ENCODE measurements around the gene RFX5.

Gene RFX5

DNA sequence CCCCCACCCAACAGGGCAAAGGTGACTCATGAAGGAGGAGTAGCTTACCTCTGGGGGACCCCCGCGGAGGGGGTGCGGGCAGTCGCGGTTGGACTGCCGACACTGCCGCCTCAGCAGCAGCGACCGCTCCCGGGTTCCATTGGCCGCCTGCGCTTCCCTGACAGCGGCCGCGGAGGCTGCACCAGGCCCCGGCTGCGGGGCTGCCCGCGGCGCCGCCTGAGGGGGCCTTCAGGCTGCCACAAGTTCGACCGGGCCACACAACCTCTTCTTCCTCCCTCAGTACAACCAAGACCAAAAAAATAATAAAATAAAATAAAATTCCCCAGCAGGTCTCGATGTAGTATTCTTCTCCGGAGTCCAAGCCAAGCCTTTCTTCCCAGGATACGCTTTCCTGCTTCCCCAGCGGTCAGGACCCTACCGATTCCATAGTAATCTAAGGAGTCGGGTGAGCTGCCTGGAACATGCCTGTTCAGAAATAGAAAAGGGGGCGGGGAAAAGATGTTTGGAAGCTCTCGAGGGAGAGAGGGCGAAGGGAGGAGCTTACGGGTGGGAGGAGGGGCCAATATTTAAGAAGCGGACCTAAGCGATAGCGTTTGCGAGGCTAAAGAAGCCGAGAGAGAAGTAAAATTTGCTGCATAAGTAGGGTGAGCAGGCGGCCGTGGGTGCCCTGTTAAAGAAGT is 19.7 kb downstream of the RFX5 start, which contains the start of gene PI4KB:
Gene PI4KB (minus strand): TSS at position 194 of the 680 bp plus-strand sequence. CDS start 10,935 bp downstream, outside the sequence.
- DNase-seq (ENCODE audit: low spot score), result peak; percentile 97
- in situ Hi-C loops (cut with MboI; ENCODE audit: low pct_unique_long_range_greater_than_20kb, low sequenced_read_pairs, unreplicated experiment), result no loop called here
- TF ChIP-seq, protein P1, sequence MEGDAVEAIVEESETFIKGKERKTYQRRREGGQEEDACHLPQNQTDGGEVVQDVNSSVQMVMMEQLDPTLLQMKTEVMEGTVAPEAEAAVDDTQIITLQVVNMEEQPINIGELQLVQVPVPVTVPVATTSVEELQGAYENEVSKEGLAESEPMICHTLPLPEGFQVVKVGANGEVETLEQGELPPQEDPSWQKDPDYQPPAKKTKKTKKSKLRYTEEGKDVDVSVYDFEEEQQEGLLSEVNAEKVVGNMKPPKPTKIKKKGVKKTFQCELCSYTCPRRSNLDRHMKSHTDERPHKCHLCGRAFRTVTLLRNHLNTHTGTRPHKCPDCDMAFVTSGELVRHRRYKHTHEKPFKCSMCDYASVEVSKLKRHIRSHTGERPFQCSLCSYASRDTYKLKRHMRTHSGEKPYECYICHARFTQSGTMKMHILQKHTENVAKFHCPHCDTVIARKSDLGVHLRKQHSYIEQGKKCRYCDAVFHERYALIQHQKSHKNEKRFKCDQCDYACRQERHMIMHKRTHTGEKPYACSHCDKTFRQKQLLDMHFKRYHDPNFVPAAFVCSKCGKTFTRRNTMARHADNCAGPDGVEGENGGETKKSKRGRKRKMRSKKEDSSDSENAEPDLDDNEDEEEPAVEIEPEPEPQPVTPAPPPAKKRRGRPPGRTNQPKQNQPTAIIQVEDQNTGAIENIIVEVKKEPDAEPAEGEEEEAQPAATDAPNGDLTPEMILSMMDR (IDR thresholded peaks at IDR 0.05; ENCODE audit: extremely low read depth, insufficient read depth, missing control alignments), result no peak

DNA sequence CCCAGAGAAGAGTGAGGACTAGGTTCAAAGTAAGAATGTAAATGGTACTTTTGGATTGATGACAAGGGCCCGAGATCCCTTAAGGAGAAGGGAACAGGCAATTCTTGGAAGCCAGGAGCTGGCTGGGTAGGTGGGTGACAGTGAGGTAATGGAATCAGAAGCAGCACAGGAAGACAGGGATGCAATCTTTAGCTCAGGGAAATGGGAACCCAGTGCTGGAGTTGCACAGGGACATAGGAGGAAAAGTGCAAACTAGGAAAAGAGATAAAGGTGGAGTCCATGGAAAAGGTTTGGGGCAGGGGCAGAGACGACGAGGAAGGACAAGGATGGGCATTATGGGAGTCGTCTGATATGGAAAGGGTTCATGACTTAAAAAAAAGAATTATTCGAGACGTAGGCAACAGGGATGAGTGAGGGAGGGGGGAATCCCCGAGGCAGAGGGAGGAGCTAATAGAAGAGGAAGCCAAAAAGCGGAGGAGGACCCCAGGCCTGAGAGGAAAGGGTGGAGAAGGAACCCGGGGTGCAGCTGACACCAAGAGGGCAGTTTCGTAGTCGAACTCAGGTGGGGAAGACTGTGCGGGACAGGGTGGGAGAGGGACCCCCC is 20.3 kb downstream of the RFX5 start:
- TF ChIP-seq, protein P1 (IDR thresholded peaks at IDR 0.05; ENCODE audit: extremely low read depth, insufficient read depth, missing control alignments), result no peak
- in situ Hi-C loops (cut with MboI; ENCODE audit: low pct_unique_long_range_greater_than_20kb, low sequenced_read_pairs, unreplicated experiment), result no loop called here
- DNase-seq (ENCODE audit: low spot score), result peak; percentile 89

DNA sequence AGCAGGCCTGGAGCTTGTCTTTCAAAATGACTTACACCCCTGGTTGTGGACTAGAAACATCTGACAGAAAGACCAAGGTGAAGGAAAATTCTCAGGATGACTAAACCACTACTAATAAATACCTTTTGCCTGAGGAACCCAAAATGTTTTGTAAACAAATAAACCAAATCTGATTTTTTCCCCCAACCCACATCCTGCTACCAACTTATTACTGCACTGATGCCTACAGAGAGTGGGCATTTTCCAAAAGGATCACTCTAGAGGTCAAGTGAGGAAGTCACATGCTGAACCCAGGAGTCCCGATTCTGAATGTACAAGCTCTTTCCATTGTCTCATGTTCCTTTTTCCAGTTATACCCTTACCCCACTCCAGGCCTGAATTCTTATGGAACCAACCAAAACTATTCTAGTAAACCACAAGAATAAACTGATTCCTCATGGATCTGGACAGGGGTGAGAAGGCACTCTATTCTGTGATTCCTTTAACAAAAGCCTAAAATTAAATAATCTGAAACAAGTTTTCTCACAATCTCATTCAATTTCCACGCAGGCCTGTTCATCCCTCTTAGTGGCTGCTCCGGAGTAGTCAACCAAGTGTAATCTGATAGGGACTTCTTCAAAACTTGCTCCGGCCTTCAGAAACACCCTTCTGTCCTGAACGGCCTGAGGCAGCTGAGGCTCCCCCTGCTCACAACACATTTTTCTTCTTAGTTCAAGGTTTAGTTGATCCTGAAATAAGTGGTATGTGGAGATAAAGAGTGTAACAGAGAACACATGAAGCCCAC is 21.2 kb downstream of the RFX5 start:
- in situ Hi-C loops (cut with MboI; ENCODE audit: low pct_unique_long_range_greater_than_20kb, low sequenced_read_pairs, unreplicated experiment), result no loop called here
- TF ChIP-seq, protein P1 (IDR thresholded peaks at IDR 0.05; ENCODE audit: extremely low read depth, insufficient read depth, missing control alignments), result no peak
- DNase-seq (ENCODE audit: low spot score), result no peak

DNA sequence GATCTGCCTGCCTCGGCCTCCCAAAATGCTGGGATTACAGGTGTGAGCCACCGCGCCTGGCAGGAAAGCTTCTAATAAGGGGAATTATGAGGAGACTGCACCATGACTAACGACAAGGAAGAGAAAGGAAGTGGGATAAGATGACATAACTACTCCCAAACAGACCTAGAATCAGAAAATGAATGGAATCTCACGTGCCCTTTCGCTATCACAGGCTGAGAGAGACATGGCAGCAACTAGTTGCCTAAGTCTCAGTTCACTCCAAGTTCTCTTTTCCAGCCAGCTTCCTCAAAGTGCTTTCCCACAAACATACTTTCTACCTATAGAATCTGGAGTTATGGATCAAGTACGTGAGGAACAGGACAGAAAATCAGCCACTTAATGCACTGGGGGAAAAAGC is 21.8 kb downstream of the RFX5 start:
- TF ChIP-seq, protein P1 (IDR thresholded peaks at IDR 0.05; ENCODE audit: extremely low read depth, insufficient read depth, missing control alignments), result no peak
- in situ Hi-C loops (cut with MboI; ENCODE audit: low pct_unique_long_range_greater_than_20kb, low sequenced_read_pairs, unreplicated experiment), result no loop called here
- no peak for DNase-seq (ENCODE audit: low spot score)

DNA sequence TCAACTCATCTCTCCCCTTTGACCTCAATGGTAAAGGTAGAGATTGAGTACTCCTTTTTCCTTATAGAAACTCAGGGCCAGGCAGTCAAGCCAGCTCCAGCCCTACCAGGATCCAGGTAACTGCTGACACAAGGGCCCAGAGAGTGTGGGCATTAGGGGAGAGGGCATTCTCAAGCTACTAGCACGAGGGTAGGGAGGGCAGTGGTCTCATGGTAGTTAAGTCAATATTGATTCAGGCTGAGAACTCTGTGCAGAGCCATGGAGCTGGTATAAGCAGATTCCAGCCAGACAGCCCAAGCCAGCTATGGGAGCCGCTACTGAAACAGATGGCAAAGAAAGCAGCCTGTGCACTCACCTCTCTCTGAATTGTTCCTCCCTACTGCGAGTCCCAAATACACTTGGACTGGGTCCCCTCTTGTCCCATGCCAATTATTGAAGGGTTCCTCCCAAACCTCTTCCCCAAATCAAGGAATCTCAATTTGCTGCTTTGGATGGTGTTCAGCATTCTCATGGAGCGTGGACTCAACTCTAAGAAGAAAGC is 22.6 kb downstream of the RFX5 start:
- TF ChIP-seq, protein P1 (IDR thresholded peaks at IDR 0.05; ENCODE audit: extremely low read depth, insufficient read depth, missing control alignments), result no peak
- no peak for DNase-seq (ENCODE audit: low spot score)
- in situ Hi-C loops (cut with MboI; ENCODE audit: low pct_unique_long_range_greater_than_20kb, low sequenced_read_pairs, unreplicated experiment), result no loop called here

DNA sequence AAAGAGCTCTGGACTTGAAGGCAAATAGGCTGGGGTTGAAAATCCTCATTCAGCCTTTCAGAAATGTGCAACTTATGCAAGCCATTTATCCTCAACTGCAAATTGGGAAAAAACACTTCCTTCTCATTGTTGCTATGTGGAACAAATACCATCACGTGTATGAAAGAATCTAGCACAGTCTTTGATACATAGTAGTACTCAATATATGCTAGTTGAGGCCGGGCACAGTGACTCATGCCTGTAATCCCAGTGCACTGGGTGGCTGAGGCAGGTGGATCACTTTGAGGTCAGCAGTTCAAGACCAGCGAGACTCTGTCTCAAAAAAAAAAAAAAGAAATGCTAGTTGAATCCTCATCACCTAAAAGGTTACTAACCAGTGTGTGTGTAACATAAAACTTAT is 28.1 kb downstream of the RFX5 start:
- TF ChIP-seq, protein P1 (IDR thresholded peaks at IDR 0.05; ENCODE audit: extremely low read depth, insufficient read depth, missing control alignments), result no peak
- in situ Hi-C loops (cut with MboI; ENCODE audit: low pct_unique_long_range_greater_than_20kb, low sequenced_read_pairs, unreplicated experiment), result no loop called here
- DNase-seq (ENCODE audit: low spot score), result no peak

Measured in GM13977 (cell line).